MM.1S (cell line): Measurements from ENCODE around the gene CHSY1.

ENCODE experiments used
- EZH2 ChIP-seq: fragments of 300-600 bp; sonication (generic); optimal IDR thresholded peaks from 2 replicates; pipeline ENCODE3; 2017; ENCODE audit warnings: low read depth, mild to moderate bottlenecking, antibody characterized with exemption, low read length, mixed read lengths
- EZH2phosphoT487 ChIP-seq: fragments of 300-600 bp; sonication (generic); IDR thresholded peaks from 2 replicates; pipeline ENCODE4 v1.6.1; 2018; ENCODE audit warnings: antibody characterized with exemption, low read length
- TF ChIP-seq, protein P1 (sequence below): fragments of 300-600 bp; sonication (generic); IDR thresholded peaks from 2 replicates; pipeline ENCODE4 v1.5.1; 2016; ENCODE audit warnings: antibody characterized with exemption, low read length, mixed read lengths

DNA sequence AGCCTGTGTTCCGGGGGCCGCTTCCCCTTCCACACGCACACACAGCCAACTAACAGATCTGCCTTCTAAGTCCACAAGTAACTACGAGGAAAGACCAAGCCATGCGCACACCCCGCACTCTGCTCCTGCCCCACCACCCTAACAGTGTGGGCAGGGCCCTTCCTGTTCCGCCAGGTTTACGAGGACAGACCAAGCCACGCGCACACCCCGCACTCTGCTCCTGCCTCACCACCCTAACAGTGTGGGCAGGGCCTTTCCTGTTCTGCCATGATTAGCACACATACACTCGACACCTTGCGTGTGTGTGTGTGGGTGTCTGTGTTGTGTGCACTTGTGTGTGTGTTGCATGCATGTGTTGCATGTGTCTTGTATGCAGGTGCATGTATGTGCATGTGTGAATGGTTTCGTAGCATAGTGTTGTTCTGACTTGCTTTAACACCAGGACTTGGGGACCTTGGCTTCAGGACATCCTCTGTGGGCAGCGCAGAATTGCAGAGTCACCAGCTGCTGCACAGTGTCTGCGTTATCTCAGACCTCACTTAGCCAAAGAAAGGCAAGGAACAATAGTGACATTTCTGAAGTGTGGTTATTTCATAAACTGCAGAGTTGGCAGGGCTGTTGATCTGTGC is 114.4 kb downstream of the CHSY1 start:
- TF ChIP-seq EZH2phosphoT487: no peak
- no peak for TF ChIP-seq EZH2
- TF ChIP-seq, protein P1, sequence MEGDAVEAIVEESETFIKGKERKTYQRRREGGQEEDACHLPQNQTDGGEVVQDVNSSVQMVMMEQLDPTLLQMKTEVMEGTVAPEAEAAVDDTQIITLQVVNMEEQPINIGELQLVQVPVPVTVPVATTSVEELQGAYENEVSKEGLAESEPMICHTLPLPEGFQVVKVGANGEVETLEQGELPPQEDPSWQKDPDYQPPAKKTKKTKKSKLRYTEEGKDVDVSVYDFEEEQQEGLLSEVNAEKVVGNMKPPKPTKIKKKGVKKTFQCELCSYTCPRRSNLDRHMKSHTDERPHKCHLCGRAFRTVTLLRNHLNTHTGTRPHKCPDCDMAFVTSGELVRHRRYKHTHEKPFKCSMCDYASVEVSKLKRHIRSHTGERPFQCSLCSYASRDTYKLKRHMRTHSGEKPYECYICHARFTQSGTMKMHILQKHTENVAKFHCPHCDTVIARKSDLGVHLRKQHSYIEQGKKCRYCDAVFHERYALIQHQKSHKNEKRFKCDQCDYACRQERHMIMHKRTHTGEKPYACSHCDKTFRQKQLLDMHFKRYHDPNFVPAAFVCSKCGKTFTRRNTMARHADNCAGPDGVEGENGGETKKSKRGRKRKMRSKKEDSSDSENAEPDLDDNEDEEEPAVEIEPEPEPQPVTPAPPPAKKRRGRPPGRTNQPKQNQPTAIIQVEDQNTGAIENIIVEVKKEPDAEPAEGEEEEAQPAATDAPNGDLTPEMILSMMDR: no peak
